GM12878 (cell line): ENCODE data around the gene HNRNPH3. TPM values are rescaled to one million over a fixed set of nuclear protein-coding genes. Genes with fewer than 3 reads are reported as not detected.

Source experiments
- ATAC-seq: fragments of 200-7000 bp; cut with Tn5 transposase; 3 replicates; pipeline ENCODE4 v1.9.1; 2020; ENCODE audit warnings: mild to moderate bottlenecking, moderate library complexity
- BruUV-seq: library from RNA; stranded (reverse); fragments of 400-500 nt; replicated peaks from 2 replicates; lab custom pipeline; 2021; lab: Mats Ljungman, UMichigan
- CTCF ChIA-PET: fragments of 300-600 bp; sonication (Branson Sonifier 250); formaldehyde crosslinking; extraction: SDS; loops from one replicate; lab custom pipeline; 2021; ENCODE audit warnings: inconsistent platforms; lab: Yijun Ruan, JAX
- POLR2A ChIA-PET: fragments of 350-600 bp; formaldehyde crosslinking; extraction: SDS; loops from one replicate; lab custom pipeline; 2021; ENCODE audit warnings: inconsistent platforms; lab: Charles Lee
- RAD21 ChIA-PET: fragments of 300-600 bp; sonication (Branson Sonifier 250); formaldehyde crosslinking; loops from one replicate; lab custom pipeline; 2023; ENCODE audit warnings: antibody characterized with exemption; ENCODE audit not compliant: unreplicated experiment; lab: Charles Lee
- SMC1A ChIA-PET: fragments of 300-600 bp; sonication (Branson Sonifier 250); formaldehyde crosslinking; loops from one replicate; lab custom pipeline; 2023; ENCODE audit not compliant: unreplicated experiment, uncharacterized antibody; lab: Charles Lee
- DNase-seq: peaks from one replicate; pipeline ENCODE4 v3.0.0-alpha.2; 2011; ENCODE audit warnings: low read depth, low spot score
- FAIRE-seq: peaks from 3 replicates; lab custom pipeline; 2011; peaks lifted over from hg19 to GRCh38; lab: Jason Lieb, UNC
- H2AFZ ChIP-seq: 2 replicates; pipeline ENCODE4 v1.6.0; 2011; ENCODE audit warnings: low read depth, low read length, control low read depth; ENCODE audit not compliant: control insufficient read depth
- H3K27ac ChIP-seq: 2 replicates; pipeline ENCODE4 v1.5.1; 2011; ENCODE audit warnings: control low read depth; ENCODE audit not compliant: control insufficient read depth, insufficient read depth
- H3K27me3 ChIP-seq, 2 experiments: replicated peaks in 1 of 2; 2 replicates each; pipeline versions ENCODE4 v1.6.0 to v1.6.1; 2011; ENCODE audit warnings: low read length in 1 of 2; ENCODE audit not compliant: control insufficient read depth in 2 of 2, insufficient read depth in 2 of 2
- H3K36me3 ChIP-seq, 2 experiments: 2 replicates each; pipeline ENCODE4 v1.5.1; 2011; ENCODE audit warnings: low read length in 1 of 2; ENCODE audit not compliant: control insufficient read depth in 2 of 2, insufficient read depth in 2 of 2
- H3K4me1 ChIP-seq: 2 replicates; pipeline ENCODE4 v1.6.1; 2011; ENCODE audit warnings: mild to moderate bottlenecking, low read length, moderate library complexity, mixed read lengths; ENCODE audit not compliant: control insufficient read depth, insufficient read depth
- H3K4me2 ChIP-seq: 2 replicates; pipeline ENCODE4 v1.6.0; 2011; ENCODE audit warnings: control low read depth; ENCODE audit not compliant: control insufficient read depth, insufficient read depth
- H3K4me3 ChIP-seq: fragments of 200-600 bp; sonication (generic); 2 replicates; pipeline ENCODE4 v1.5.1; 2016
- H3K79me2 ChIP-seq: 2 replicates; pipeline ENCODE4 v1.6.0; 2011; ENCODE audit warnings: low read length; ENCODE audit not compliant: control insufficient read depth, insufficient read depth
- H3K9ac ChIP-seq: 2 replicates; pipeline ENCODE4 v1.8.0; 2011; ENCODE audit warnings: low read length, control low read depth, mixed read lengths; ENCODE audit not compliant: control insufficient read depth, insufficient read depth
- H3K9me3 ChIP-seq: replicated peaks from 3 replicates; pipeline ENCODE4 v1.5.1; 2011; ENCODE audit warnings: mild to moderate bottlenecking, low read length; ENCODE audit not compliant: control insufficient read depth, insufficient read depth
- H4K20me1 ChIP-seq: 2 replicates; pipeline ENCODE4 v1.6.0; 2011; ENCODE audit not compliant: control insufficient read depth, insufficient read depth
- BHLHE40 ChIP-seq, 2 experiments: fragments of 450-650 bp in 1 of 2; IDR thresholded peaks; 2 replicates each; pipeline ENCODE4 v1.6.1; 2011 to 2017; ENCODE audit warnings: low read depth in 2 of 2, borderline replicate concordance in 1 of 2, improper control_type of control experiment in 1 of 2, low read length in 1 of 2, mild to moderate bottlenecking in 1 of 2
- EGR1 ChIP-seq, 2 experiments: IDR thresholded peaks; 1 replicate in 1 of 2; 2 replicates in 1 of 2; pipeline ENCODE4 v1.6.1; 2011 to 2012; ENCODE audit warnings: low read depth in 2 of 2, low read length in 2 of 2, borderline replicate concordance in 1 of 2, mild to moderate bottlenecking in 1 of 2, moderate library complexity in 1 of 2
- ESRRA ChIP-seq: IDR thresholded peaks from 2 replicates; pipeline ENCODE4 v1.6.1; 2012; ENCODE audit warnings: mild to moderate bottlenecking, low read length, improper control_type of control experiment
- HDAC6 ChIP-seq: fragments of 200-600 bp; sonication (generic); IDR thresholded peaks from one replicate; pipeline ENCODE4 v1.8.0; 2017; ENCODE audit warnings: antibody characterized with exemption; ENCODE audit not compliant: unreplicated experiment
- IKZF1 ChIP-seq: fragments of 450-650 bp; conservative IDR thresholded peaks from 2 replicates; pipeline ENCODE4 v1.6.1; 2017; ENCODE audit warnings: antibody characterized with exemption, mild to moderate bottlenecking
- IRF4 ChIP-seq: IDR thresholded peaks from 2 replicates; pipeline ENCODE4 v1.6.1; 2011; ENCODE audit warnings: low read depth, low read length
- LARP7 ChIP-seq: fragments of 450-650 bp; IDR thresholded peaks from 2 replicates; pipeline ENCODE4 v1.6.1; 2017; ENCODE audit warnings: mild to moderate bottlenecking
- NR2C1 ChIP-seq: fragments of 450-650 bp; IDR thresholded peaks from 2 replicates; pipeline ENCODE4 v1.6.1; 2017; ENCODE audit warnings: antibody characterized with exemption, mild to moderate bottlenecking, moderate library complexity
- RCOR1 ChIP-seq: conservative IDR thresholded peaks from 2 replicates; pipeline ENCODE4 v1.6.1; 2012; ENCODE audit warnings: low read depth, low read length, improper control_type of control experiment
- RUNX3 ChIP-seq: IDR thresholded peaks from 2 replicates; pipeline ENCODE4 v1.6.1; 2012; ENCODE audit warnings: low read length, inconsistent platforms
- SPI1 ChIP-seq: IDR thresholded peaks from 2 replicates; pipeline ENCODE4 v1.6.1; 2011; ENCODE audit warnings: low read depth, mild to moderate bottlenecking, low read length, moderate library complexity, borderline replicate concordance; ENCODE audit not compliant: insufficient read depth
- SRF ChIP-seq, 2 experiments: IDR thresholded peaks; 2 replicates each; pipeline ENCODE4 v1.6.1; 2011; ENCODE audit warnings: low read depth in 2 of 2, low read length in 2 of 2, mild to moderate bottlenecking in 1 of 2, moderate library complexity in 1 of 2
- STAT3 ChIP-seq: IDR thresholded peaks from 2 replicates; pipeline ENCODE4 v1.6.1; 2011; ENCODE audit warnings: low read depth, low read length, improper control_type of control experiment
- SUZ12 ChIP-seq: fragments of 200-600 bp; sonication (generic); IDR thresholded peaks from one replicate; pipeline ENCODE4 v1.6.1; 2018; ENCODE audit warnings: antibody characterized with exemption, mild to moderate bottlenecking; ENCODE audit not compliant: unreplicated experiment
- ZBED1 ChIP-seq: IDR thresholded peaks from 2 replicates; pipeline ENCODE4 v1.6.1; 2016; ENCODE audit warnings: borderline replicate concordance
- ZSCAN29 ChIP-seq: fragments of 450-650 bp; IDR thresholded peaks from 2 replicates; pipeline ENCODE4 v1.6.1; 2017; ENCODE audit warnings: mild to moderate bottlenecking, moderate library complexity
- WGBS: methylation state at CpG from one replicate; pipeline ENCODE4 v1.1.6; 2016; ENCODE audit warnings: low lambda C conversion rate; ENCODE audit not compliant: insufficient replicate concordance, insufficient coverage; ENCODE audit errors: missing lambda C conversion rate; 5-methylcytosine and 5-hydroxymethylcytosine counted together
- in situ Hi-C: fragments of 300-500 bp; cut with MboI; formaldehyde crosslinking; loops from 9 replicates; pipeline ENCODE4 v1.14.3; 2018; ENCODE audit warnings: mixed read lengths
- intact Hi-C: fragments of 100-400 bp; cut with micrococcal nuclease; formaldehyde crosslinking; loops from one replicate; pipeline ENCODE4 v1.14.2; 2022; ENCODE audit not compliant: unreplicated experiment
- polyA plus RNA-seq, 11 experiments: library from polyadenylated mRNA; depleted of rRNA in 4 of 11; unstranded in 6 of 11; stranded (reverse) in 5 of 11; fragments of >200 nt; fragmentation: Nextera tagmentation in 4 of 11; fragmentation: Illumina TruSeq in 1 of 11; extraction: Ambion mirVana in 4 of 11; extraction: Trizol in 1 of 11; gene quantifications; 1 replicate in 1 of 11; 2 replicates in 10 of 11; pipeline versions ENCODE4 v1.2.1 to v1.2.3, GENCODE V29; 2011 to 2016; ENCODE audit warnings: inconsistent platforms in 2 of 11, missing spikeins in 2 of 11, low read depth in 1 of 11
- total RNA-seq, 4 experiments: library from RNA; depleted of rRNA in 3 of 4; stranded (reverse); fragments of >200 nt in 3 of 4; fragmentation: Illumina TruSeq in 1 of 4; extraction: Trizol in 1 of 4; gene quantifications; 2 replicates each; pipeline versions ENCODE4 v1.2.1 to v1.2.3, GENCODE V29; 2013 to 2021
- TF ChIP-seq, protein P1 (sequence below): fragments of 450-650 bp; IDR thresholded peaks from 2 replicates; pipeline ENCODE4 v1.6.1; 2017; ENCODE audit warnings: low read depth, mild to moderate bottlenecking, moderate library complexity

Gene HNRNPH3
- total and polyA plus RNA-seq, 10 of the 15 experiments (the other 5 are each of a cell fraction or from before 2014, with no cell fraction given), result 20.1 to 292 (median 121) TPM

DNA sequence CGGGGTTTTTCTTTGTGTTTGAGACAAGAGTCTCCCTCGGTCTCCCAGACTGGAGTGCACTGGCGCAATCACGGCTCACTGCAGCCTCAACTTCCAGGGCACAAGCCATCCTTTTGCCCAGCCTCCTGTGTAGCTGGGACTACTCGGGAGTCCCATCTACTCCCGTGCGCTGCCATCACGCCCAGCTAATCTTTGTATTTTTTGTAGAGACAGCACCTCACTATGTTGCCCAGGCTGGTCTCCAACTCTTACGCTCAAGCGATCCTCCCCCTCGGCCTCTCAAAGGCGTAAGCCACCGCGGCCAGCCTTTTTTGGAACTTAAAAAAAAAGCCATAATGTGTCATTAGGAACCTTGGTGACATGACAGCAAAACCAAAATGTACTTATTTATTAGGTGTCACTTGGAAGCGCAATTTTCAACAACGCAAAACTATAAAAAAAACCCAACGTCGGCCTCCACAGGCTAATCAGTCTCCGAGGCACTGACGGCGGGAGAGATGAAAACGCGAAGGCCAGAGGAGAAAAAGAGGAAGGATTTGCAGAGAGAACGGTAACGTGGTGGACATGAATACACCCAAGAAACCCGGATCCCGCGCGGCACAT, 911 bp upstream of the HNRNPH3 start (continued):
- TF ChIP-seq NR2C1 (no peak), RUNX3 (no peak), ZSCAN29 (no peak), RCOR1 (no peak), STAT3 (no peak)
- TF ChIP-seq, all 136 proteins: peak for 5

DNA sequence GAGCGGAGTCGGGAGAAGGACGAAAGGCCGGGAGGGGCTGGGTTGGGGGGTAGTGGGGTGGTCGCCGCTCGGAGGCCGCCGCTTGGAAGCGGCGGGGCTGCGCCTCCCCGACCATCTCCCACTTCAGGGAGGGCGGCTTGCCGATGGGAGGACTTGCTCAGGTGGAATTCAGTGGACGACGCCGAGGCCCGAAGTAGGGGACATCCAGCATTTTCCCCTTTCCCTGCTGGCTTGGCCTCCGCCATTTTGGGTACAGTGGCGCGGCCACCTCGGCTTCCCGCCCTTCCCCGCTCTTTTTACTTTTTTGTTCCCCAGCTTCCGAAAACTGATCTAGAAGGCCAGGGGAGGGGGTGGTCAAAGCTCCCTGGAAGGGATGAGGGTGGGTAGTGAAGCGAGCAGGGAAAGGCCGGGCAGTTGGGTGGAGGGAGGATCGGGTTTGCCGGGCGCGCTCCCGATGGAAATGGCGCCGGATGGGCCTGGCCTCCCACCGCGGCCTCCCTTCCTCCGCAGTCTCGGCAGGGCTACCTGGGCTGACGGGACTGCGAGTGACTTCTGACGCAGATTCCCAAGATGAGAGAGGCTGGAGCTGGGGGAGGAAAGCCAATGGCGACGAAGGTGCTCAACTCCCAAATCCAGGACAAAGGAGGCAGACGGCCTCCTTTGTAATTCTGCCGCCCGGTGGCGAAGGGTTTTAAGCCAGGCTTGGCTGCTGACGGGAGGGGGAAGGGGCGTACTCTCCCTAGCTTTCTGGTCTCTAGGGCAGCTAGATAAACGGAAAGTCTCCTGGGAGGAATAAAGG, 594 bp downstream of the HNRNPH3 start, which contains the start of gene PBLD:
PBLD (minus strand) TSS at position 670 of the 799 bp plus-strand sequence. CDS start 26,084 bp downstream, outside the sequence.
- Histone ChIP-seq H3K79me2 (peaks cover 62% of the 10 kb centered on the region), H3K27ac (peak within 1 kb of the TSS; percentile 99), H4K20me1 (no peaks in the 10 kb centered on the region; the same call in 1 of the 2 replicates), H3K9me3 (no peaks in the 10 kb centered on the region), H3K4me1 (no peaks in the 10 kb centered on the region; the same call in 1 of the 2 replicates), H3K27me3 (no peaks in the 10 kb centered on the region), H3K4me2 (peak within 1 kb of the TSS; percentile 71), H2AFZ (peak within 1 kb of the TSS; percentile 77), H3K36me3 (peaks cover 0 to 7% of the 10 kb centered on the region in 2 experiments; a peak in 2 of 4 replicates), H3K9ac (peak within 1 kb of the TSS; percentile 100), H3K4me3 (peak within 1 kb of the TSS; percentile 99)
- no peak for DNase-seq
- POLR2A ChIA-PET, result interaction anchor here (0.6 to 5.7 kb wide), 22 partner anchors 9 to 1213 kb away, joined by 3 to 37 read pairs (median 3); no protein-coding TSS in a partner anchor
- CTCF ChIA-PET, result interaction anchor here (0.7 to 5.2 kb wide), 12 partner anchors 9 to 544 kb away, joined by 3 to 32 read pairs (median 4); no protein-coding TSS in a partner anchor
- in situ Hi-C loops, result loop anchor here (5.0 kb wide), 1 partner anchor 445 kb away; no protein-coding TSS in a partner anchor
- WGBS, result 1% methylated on average over 48 of the region's 51 CpGs
- intact Hi-C loops, result loop anchor here (5.0 to 10.0 kb wide), 2 partner anchors 450 to 572 kb away; partner anchors contain the start of genes DDX50 and SIRT1
- ATAC-seq, result peak; percentile 40
- SMC1A ChIA-PET, result interaction anchor here (0.6 to 2.7 kb wide), 7 partner anchors 16 to 643 kb away, joined by 3 to 16 read pairs (median 4); no protein-coding TSS in a partner anchor
- RAD21 ChIA-PET, result interaction anchor here (0.6 to 1.9 kb wide), 12 partner anchors 10 to 1113 kb away, joined by 3 to 9 read pairs (median 4); no protein-coding TSS in a partner anchor
- BruUV-seq, result no TSS peak
- no peak for FAIRE-seq
- 0 out of 2 replicates have a peak, but pooled peaks have one; percentile 15 for TF ChIP-seq IRF4
- TF ChIP-seq SRF (IDR thresholded peaks at IDR 0.05; ENCODE audit: low read depth in 2 of 2, low read length in 2 of 2), result no peak
- TF ChIP-seq IKZF1, result peak; percentile 93
- no peak for TF ChIP-seq SUZ12
- TF ChIP-seq BHLHE40 (IDR thresholded peaks at IDR 0.05; ENCODE audit: borderline replicate concordance in 1 of 2, low read depth in 2 of 2, low read length in 1 of 2), result no peak
- no peak for TF ChIP-seq ESRRA
- no peak for TF ChIP-seq EGR1 (IDR thresholded peaks at IDR 0.05; ENCODE audit: borderline replicate concordance in 1 of 2, low read depth in 2 of 2, low read length in 2 of 2)
- TF ChIP-seq, protein P1, sequence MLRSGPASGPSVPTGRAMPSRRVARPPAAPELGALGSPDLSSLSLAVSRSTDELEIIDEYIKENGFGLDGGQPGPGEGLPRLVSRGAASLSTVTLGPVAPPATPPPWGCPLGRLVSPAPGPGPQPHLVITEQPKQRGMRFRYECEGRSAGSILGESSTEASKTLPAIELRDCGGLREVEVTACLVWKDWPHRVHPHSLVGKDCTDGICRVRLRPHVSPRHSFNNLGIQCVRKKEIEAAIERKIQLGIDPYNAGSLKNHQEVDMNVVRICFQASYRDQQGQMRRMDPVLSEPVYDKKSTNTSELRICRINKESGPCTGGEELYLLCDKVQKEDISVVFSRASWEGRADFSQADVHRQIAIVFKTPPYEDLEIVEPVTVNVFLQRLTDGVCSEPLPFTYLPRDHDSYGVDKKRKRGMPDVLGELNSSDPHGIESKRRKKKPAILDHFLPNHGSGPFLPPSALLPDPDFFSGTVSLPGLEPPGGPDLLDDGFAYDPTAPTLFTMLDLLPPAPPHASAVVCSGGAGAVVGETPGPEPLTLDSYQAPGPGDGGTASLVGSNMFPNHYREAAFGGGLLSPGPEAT, result peak; percentile 74
- TF ChIP-seq HDAC6, result no peak
- no peak for TF ChIP-seq SPI1
- TF ChIP-seq LARP7, result peak; percentile 71
- TF ChIP-seq ZBED1, result no peak
